A549 (cell line): ENCODE data around the gene UBE2E2. TPM values are rescaled to one million over a fixed set of nuclear protein-coding genes. Genes with fewer than 3 reads are reported as not detected.
A peak's percentile ranks its signal among the peaks of the same experiment; 100 is the strongest.

Source experiments
- ATAC-seq, 2 experiments: fragments of 200-7000 bp in 1 of 2; fragments of >200 bp in 1 of 2; cut with Nextera tagmentation in 1 of 2; cut with Tn5 transposase in 1 of 2; 3 replicates each; pipeline versions ENCODE4 v1.8.0 to v1.9.1; 2018 to 2020; ENCODE audit warnings: mild to moderate bottlenecking in 1 of 2, moderate library complexity in 1 of 2
- CTCF ChIA-PET: fragments of 300-600 bp; sonication (Branson Sonifier 250); formaldehyde crosslinking; extraction: SDS; loops from one replicate; lab custom pipeline; 2021; ENCODE audit warnings: antibody characterized with exemption, inconsistent platforms; lab: Yijun Ruan, JAX
- POLR2A ChIA-PET: fragments of 350-600 bp; formaldehyde crosslinking; extraction: SDS; loops from one replicate; lab custom pipeline; 2021; ENCODE audit warnings: antibody characterized with exemption, inconsistent platforms; lab: Yijun Ruan, JAX
- DNase-seq, 2 experiments: peaks; one replicate each; pipeline versions ENCODE4 v3.0.0 to v3.0.0-alpha.2; 2011 to 2016; ENCODE audit warnings: low read depth in 1 of 2, low spot score in 1 of 2
- FAIRE-seq: peaks from 2 replicates; lab custom pipeline; 2011; peaks lifted over from hg19 to GRCh38; lab: Jason Lieb, UNC
- H3K27ac ChIP-seq, 2 experiments: fragments of >200 bp; sonication (Bioruptor Twin); formaldehyde crosslinking; 3 replicates each; pipeline ENCODE4 v1.5.1; 2016 to 2017
- H3K4me1 ChIP-seq: fragments of >200 bp; sonication (Bioruptor Twin); formaldehyde crosslinking; 3 replicates; pipeline ENCODE4 v1.6.1; 2016
- H3K4me2 ChIP-seq: fragments of >200 bp; sonication (Bioruptor Twin); formaldehyde crosslinking; 3 replicates; pipeline ENCODE4 v1.6.1; 2016
- H3K4me3 ChIP-seq: fragments of >200 bp; sonication (Bioruptor Twin); formaldehyde crosslinking; 3 replicates; pipeline ENCODE4 v1.5.1; 2016
- H3K9me3 ChIP-seq: fragments of >200 bp; sonication (Bioruptor Twin); formaldehyde crosslinking; 3 replicates; pipeline ENCODE4 v1.6.1; 2016
- BCL3 ChIP-seq: fragments of >200 bp; sonication (Bioruptor Twin); formaldehyde crosslinking; IDR thresholded peaks from 3 replicates; pipeline ENCODE4 v1.6.1; 2016
- CEBPB ChIP-seq, 2 experiments: fragments of >200 bp in 1 of 2; sonication (Bioruptor Twin) in 1 of 2; formaldehyde crosslinking in 1 of 2; IDR thresholded peaks; 2 replicates each; pipeline ENCODE4 v1.6.1; 2012 to 2016
- CHD2 ChIP-seq: fragments of 150-350 bp; IDR thresholded peaks from 2 replicates; pipeline ENCODE4 v1.6.1; 2014; ENCODE audit warnings: low read length; ENCODE audit not compliant: partially characterized antibody
- EHF ChIP-seq: fragments of 250-450 bp; sonication (Bioruptor Pico); IDR thresholded peaks from 2 replicates; pipeline ENCODE4 v1.5.0; 2020; ENCODE audit warnings: mild to moderate bottlenecking
- ELK1 ChIP-seq: fragments of 150-350 bp; IDR thresholded peaks from 2 replicates; pipeline ENCODE4 v1.6.1; 2014; ENCODE audit warnings: low read depth, mild to moderate bottlenecking, low read length
- EP300 ChIP-seq, 2 experiments: fragments of >200 bp; sonication (Bioruptor Twin); formaldehyde crosslinking; IDR thresholded peaks; 2 replicates in 1 of 2; 3 replicates in 1 of 2; pipeline ENCODE4 v1.6.1; 2016 to 2017
- ESRRA ChIP-seq: fragments of 150-350 bp; IDR thresholded peaks from 2 replicates; pipeline ENCODE4 v1.6.1; 2014; ENCODE audit warnings: mild to moderate bottlenecking, low read length, borderline replicate concordance
- FOSB ChIP-seq: fragments of 250-450 bp; sonication (Bioruptor Pico); IDR thresholded peaks from 2 replicates; pipeline ENCODE4 v1.5.0; 2020; ENCODE audit warnings: mild to moderate bottlenecking, moderate library complexity
- FOSL2 ChIP-seq, 2 experiments: fragments of 450-650 bp in 1 of 2; fragments of >200 bp in 1 of 2; sonication (Bioruptor Twin) in 1 of 2; formaldehyde crosslinking; IDR thresholded peaks; 2 replicates each; pipeline versions ENCODE4 v1.5.0 to v1.6.1; 2016 to 2020; ENCODE audit warnings: mild to moderate bottlenecking in 1 of 2, moderate library complexity in 1 of 2
- FOXS1 ChIP-seq: fragments of 250-450 bp; sonication (Bioruptor Pico); IDR thresholded peaks from 2 replicates; pipeline ENCODE4 v1.5.0; 2020; ENCODE audit warnings: mild to moderate bottlenecking, moderate library complexity
- GATA3 ChIP-seq: IDR thresholded peaks from 2 replicates; pipeline ENCODE4 v1.6.1; 2012; ENCODE audit warnings: borderline replicate concordance
- HES2 ChIP-seq: fragments of >200 bp; sonication (Bioruptor Twin); formaldehyde crosslinking; IDR thresholded peaks from 2 replicates; pipeline ENCODE4 v1.6.1; 2016
- HEYL ChIP-seq: fragments of 250-450 bp; sonication (Bioruptor Pico); IDR thresholded peaks from 2 replicates; pipeline ENCODE4 v1.8.0; 2021; ENCODE audit warnings: mild to moderate bottlenecking, moderate library complexity
- HMGXB4 ChIP-seq: fragments of 250-450 bp; sonication (Bioruptor Pico); IDR thresholded peaks from 2 replicates; pipeline ENCODE4 v1.5.0; 2021; ENCODE audit warnings: mild to moderate bottlenecking, moderate library complexity, borderline replicate concordance
- HOXA7 ChIP-seq: fragments of 250-450 bp; sonication (Bioruptor Pico); IDR thresholded peaks from 2 replicates; pipeline ENCODE4 v1.5.0; 2020; ENCODE audit warnings: mild to moderate bottlenecking, moderate library complexity
- HOXB13 ChIP-seq: fragments of 250-450 bp; sonication (Bioruptor Pico); IDR thresholded peaks from 2 replicates; pipeline ENCODE4 v1.5.0; 2020; ENCODE audit warnings: low read depth, mild to moderate bottlenecking, moderate library complexity
- JUN ChIP-seq, 2 experiments: fragments of >200 bp; sonication (Bioruptor Twin); formaldehyde crosslinking; IDR thresholded peaks; 2 replicates in 1 of 2; 3 replicates in 1 of 2; pipeline ENCODE4 v1.6.1; 2016 to 2017
- JUNB ChIP-seq: fragments of >200 bp; sonication (Bioruptor Twin); formaldehyde crosslinking; IDR thresholded peaks from 2 replicates; pipeline ENCODE4 v1.6.1; 2016
- MAFK ChIP-seq: fragments of 450-650 bp; IDR thresholded peaks from 2 replicates; pipeline ENCODE4 v1.6.1; 2014; ENCODE audit not compliant: partially characterized antibody
- MAX ChIP-seq: IDR thresholded peaks from 2 replicates; pipeline ENCODE4 v1.6.1; 2012
- NR3C1 ChIP-seq: fragments of >200 bp; sonication (Bioruptor Twin); formaldehyde crosslinking; IDR thresholded peaks from 3 replicates; pipeline ENCODE4 v1.6.1; 2017
- PHF8 ChIP-seq: fragments of 200-600 bp; sonication (generic); IDR thresholded peaks from 2 replicates; pipeline ENCODE4 v1.6.1; 2016; ENCODE audit warnings: low read depth, mild to moderate bottlenecking, antibody characterized with exemption, moderate library complexity, borderline replicate concordance
- POLR2AphosphoS2 ChIP-seq: conservative IDR thresholded peaks from 2 replicates; pipeline ENCODE4 v1.6.1; 2012; ENCODE audit warnings: low read length, improper control_type of control experiment, inconsistent platforms
- RAD21 ChIP-seq, 2 experiments: fragments of >200 bp in 1 of 2; sonication (Bioruptor Twin) in 1 of 2; formaldehyde crosslinking in 1 of 2; IDR thresholded peaks in 1 of 2; conservative IDR thresholded peaks in 1 of 2; 2 replicates in 1 of 2; 3 replicates in 1 of 2; pipeline ENCODE4 v1.6.1; 2012 to 2018; ENCODE audit warnings: inconsistent platforms in 1 of 2
- RARB ChIP-seq: fragments of 250-450 bp; sonication (Bioruptor Pico); IDR thresholded peaks from 2 replicates; pipeline ENCODE4 v1.8.0; 2021; ENCODE audit warnings: mild to moderate bottlenecking, moderate library complexity
- RNF2 ChIP-seq: fragments of 200-600 bp; sonication (generic); IDR thresholded peaks from 2 replicates; pipeline ENCODE4 v1.6.1; 2016; ENCODE audit warnings: low read depth, mild to moderate bottlenecking, antibody characterized with exemption, moderate library complexity, borderline replicate concordance
- SREBF2 ChIP-seq: fragments of 450-650 bp; IDR thresholded peaks from 2 replicates; pipeline ENCODE4 v1.6.1; 2014; ENCODE audit warnings: mild to moderate bottlenecking, moderate library complexity
- USF2 ChIP-seq: fragments of 450-650 bp; IDR thresholded peaks from 2 replicates; pipeline ENCODE4 v1.6.1; 2014; ENCODE audit warnings: antibody characterized with exemption
- WGBS: methylation state at CpG from one replicate; pipeline ENCODE4 v1.1.6; 2017; ENCODE audit errors: missing lambda C conversion rate; 5-methylcytosine and 5-hydroxymethylcytosine counted together
- polyA plus RNA-seq, 4 experiments: library from polyadenylated mRNA; depleted of rRNA in 3 of 4; stranded (reverse); fragments of >200 nt; fragmentation: RNase III in 1 of 4; extraction: RNeasy Plus Mini Kit Qiagen cat#74134 plus additional on column Dnase treatment in 1 of 4; gene quantifications; 2 replicates in 3 of 4; 3 replicates in 1 of 4; pipeline ENCODE4 v1.2.3, GENCODE V29; 2011 to 2017

Gene UBE2E2
- polyA plus RNA-seq, 2 of the 4 experiments (the other 2 are of a cell fraction) = 28.3 to 56.1 TPM

GRCh38 chr3:23576379-23576959, 373.3 kb downstream of the UBE2E2 start:
- Histone ChIP-seq H3K4me2 (peak overlapping the region; percentile 72), H3K4me3 (peak overlapping the region; percentile 3; the same call in 1 of the 3 replicates), H3K9me3 (no peaks in the 10 kb centered on the region), H3K4me1 (peaks cover 49% of the 10 kb centered on the region), H3K27ac (peak overlapping the region; percentile 66 to 70)
- ChIA-PET CTCF (interaction anchor here (0.9 kb wide), 1 partner anchor 159 kb away, joined by 3 read pairs; no protein-coding TSS in a partner anchor), POLR2A (no interaction called here)
- peak; percentile 28 for FAIRE-seq
- peak; percentile 60 to 68 for ATAC-seq
- DNase-seq = peak in 1 of 2 experiments; percentile 51
- TF ChIP-seq FOSB (no peak), HEYL (no peak), RARB (CRISPR knock-in tag) (no peak), BCL3 (no peak), MAFK (peak; percentile 6), JUNB (peak; percentile 36; the same call in 1 of the 2 replicates), SREBF2 (no peak), MAX (no peak), ESRRA (no peak), RNF2 (no peak), CEBPB (IDR thresholded peaks at IDR 0.05) (peak; percentile 68 to 84), HOXA7 (no peak), RAD21 (conservative IDR thresholded peaks at IDR 0.05 in 1 of 2, IDR thresholded peaks at IDR 0.05 in 1 of 2) (0 out of 5 replicates have a peak, but pooled peaks of 1 of the 2 experiments have one; percentile 8), PHF8 (no peak), USF2 (no peak), GATA3 (peak; percentile 44; the same call in 1 of the 2 replicates), HMGXB4 (no peak), FOSL2 (IDR thresholded peaks at IDR 0.05) (no peak), FOSL2 (CRISPR knock-in tag; IDR thresholded peaks at IDR 0.05) (peak; percentile 59; the same call in 1 of the 2 replicates)
- 0% methylated on average over 2 of the region's 2 CpGs for WGBS

GRCh38 chr3:23580096-23580713, 377.1 kb downstream of the UBE2E2 start:
- Histone ChIP-seq H3K4me3 (0 out of 3 replicates have a peak overlapping the region, but pooled peaks have one; percentile 1), H3K9me3 (no peaks in the 10 kb centered on the region), H3K27ac (peak overlapping the region; percentile 62 to 76), H3K4me1 (peaks cover 44% of the 10 kb centered on the region), H3K4me2 (peak overlapping the region; percentile 71)
- FAIRE-seq (peak; percentile 94), ATAC-seq (peak; percentile 84 to 87), DNase-seq (peak; percentile 21 to 83)
- 18% methylated on average over 8 of the region's 8 CpGs for WGBS
- ChIA-PET POLR2A (no interaction called here), CTCF (interaction anchor here (0.7 kb wide), 1 partner anchor 14 kb away, joined by 3 read pairs; no protein-coding TSS in a partner anchor)
- TF ChIP-seq HES2 (peak; percentile 95), HOXB13 (CRISPR knock-in tag) (no peak), JUNB (peak; percentile 95), HOXA7 (no peak), HEYL (no peak), RNF2 (no peak), EHF (CRISPR knock-in tag) (no peak), JUN (IDR thresholded peaks at IDR 0.05) (peak; percentile 89 to 93; a peak in 3 of 5 replicates), POLR2AphosphoS2 (no peak), GATA3 (peak; percentile 88), FOXS1 (CRISPR knock-in tag) (no peak), CHD2 (no peak), FOSL2 (IDR thresholded peaks at IDR 0.05) (peak; percentile 93), FOSL2 (CRISPR knock-in tag; IDR thresholded peaks at IDR 0.05) (peak; percentile 98), BCL3 (peak; percentile 92; the same call in 2 of the 3 replicates), RAD21 (conservative IDR thresholded peaks at IDR 0.05 in 1 of 2, IDR thresholded peaks at IDR 0.05 in 1 of 2) (peak in 1 of 2 experiments; percentile 63; a peak in 4 of 5 replicates), CEBPB (IDR thresholded peaks at IDR 0.05) (peak; percentile 96 to 97), NR3C1 (no peak), EP300 (IDR thresholded peaks at IDR 0.05) (peak; percentile 90 to 91), ELK1 (no peak)
